GM19193 (cell line): ENCODE data around the gene LPP.

ENCODE experiments used
- POLR2A ChIP-seq: IDR thresholded peaks from 4 replicates; pipeline ENCODE4 v1.6.1; 2011; ENCODE audit not compliant: insufficient read depth, insufficient read length; ENCODE audit errors: extremely low read depth

The LPP gene

DNA sequence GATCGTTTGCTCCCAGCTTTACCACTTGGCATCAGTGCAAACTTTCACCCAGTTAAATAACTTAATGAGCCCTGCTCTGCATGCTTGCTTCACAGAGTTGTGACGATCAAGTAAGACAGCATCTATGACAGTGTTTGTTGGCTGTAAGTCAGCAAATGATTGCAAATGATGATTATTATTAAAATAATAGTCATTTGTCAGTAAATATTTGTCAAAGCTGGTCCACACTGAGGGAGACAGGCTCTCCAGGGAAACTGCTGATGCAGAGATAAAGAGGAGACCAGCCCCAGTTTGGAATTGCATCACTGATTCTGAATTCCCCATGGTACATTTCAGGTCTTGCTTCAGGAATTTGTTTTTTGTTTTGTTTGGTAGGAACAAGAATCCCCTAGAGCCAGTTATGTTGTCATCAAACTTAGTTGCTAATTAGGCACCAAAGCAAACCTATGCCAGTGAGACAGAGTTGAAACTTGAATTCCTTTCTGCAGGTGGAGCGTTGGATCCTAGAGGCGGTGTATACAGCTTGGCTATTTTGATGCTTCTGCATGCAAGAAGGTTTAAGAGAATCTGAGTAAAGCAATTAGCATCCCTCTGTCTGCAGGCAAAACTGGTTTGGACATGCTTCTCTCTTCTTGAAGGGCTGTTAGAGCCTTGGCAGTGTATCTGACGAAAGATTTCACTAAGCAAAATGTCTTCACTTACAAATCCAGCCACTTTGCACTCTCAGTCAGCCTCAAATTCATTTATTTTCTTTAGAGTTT lies 679.2 kb downstream of the LPP start:
- TF ChIP-seq POLR2A, result no peak

DNA sequence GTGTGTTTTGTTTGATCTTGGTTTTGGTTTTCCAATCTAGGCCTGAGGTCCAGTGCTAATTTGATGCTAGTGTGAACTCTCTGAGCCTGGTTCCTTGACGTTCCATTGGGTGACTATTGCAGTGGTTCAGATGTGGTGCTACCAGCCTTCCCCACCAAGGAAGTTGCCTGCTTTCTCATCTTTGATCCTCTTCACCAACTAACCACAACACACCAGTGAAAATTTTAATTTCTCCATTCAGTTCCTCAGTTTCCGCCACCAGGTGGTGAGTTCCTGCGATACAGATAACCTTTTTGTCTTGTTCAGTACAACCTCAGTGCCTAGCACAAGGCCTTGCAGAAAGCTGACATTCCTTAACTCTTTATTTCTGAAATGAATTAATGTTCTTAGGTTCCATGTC lies 680.4 kb downstream of the LPP start:
- TF ChIP-seq POLR2A, result no peak

DNA sequence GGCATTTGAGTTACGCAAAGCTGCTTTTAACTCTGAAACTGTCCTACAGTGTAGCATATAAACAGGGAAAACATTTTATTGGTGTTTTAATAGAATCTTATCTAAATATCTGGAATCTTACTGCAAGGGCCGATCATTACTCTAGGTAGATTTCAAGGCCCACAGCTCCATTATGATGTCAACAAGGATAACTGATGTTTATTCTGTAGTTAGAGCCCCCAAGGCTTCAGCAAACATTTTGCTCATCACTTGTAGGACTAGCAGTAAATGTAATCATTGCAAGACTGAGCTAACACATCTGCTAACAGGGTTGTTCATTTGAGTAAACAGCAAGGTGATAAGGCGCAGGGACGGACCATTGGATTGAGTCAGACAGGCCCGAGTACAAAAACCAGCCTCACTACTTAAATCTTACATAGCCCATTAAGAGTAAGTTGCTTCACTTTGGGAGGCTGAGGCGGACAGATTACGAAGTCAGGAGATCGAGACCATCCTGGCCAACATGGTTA lies 685.3 kb downstream of the LPP start:
- TF ChIP-seq POLR2A, result no peak

DNA sequence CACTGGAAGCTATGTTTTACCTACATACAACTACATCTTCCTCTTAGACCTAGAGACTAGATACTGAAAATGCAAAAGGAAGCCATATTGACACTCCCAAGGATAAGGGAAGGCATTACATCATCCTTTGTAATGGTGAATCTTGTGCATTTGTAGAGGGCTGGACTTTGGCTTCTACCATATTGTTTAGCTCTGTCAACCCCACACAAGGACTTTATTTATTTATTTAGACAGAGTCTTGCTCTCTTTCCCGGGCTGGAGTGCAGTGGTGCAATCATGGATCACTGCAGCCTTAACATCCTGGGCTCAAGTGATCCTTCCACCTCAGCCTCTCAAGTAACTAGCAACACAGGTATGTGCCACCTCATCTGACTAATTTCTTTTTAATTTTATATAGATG lies 686.3 kb downstream of the LPP start:
- no peak for TF ChIP-seq POLR2A

DNA sequence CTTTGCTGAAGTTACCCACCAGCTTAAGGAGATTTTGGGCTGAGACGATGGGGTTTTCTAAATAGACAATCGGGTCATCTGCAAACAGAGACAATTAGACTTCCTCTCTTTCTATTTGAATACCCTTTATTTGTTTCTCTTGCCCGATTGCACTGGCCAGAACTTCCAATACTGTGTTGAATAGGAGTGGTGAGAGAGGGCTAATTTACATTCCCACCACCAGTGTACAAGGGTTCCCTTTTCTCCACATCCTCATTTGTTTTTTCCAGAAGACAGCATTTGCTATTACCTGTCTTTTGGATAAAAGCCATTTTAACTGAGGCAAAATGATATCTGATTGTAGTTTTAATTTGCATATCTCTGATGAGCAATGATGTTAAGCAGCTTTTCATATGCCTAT lies 687.9 kb downstream of the LPP start:
- no peak for TF ChIP-seq POLR2A

DNA sequence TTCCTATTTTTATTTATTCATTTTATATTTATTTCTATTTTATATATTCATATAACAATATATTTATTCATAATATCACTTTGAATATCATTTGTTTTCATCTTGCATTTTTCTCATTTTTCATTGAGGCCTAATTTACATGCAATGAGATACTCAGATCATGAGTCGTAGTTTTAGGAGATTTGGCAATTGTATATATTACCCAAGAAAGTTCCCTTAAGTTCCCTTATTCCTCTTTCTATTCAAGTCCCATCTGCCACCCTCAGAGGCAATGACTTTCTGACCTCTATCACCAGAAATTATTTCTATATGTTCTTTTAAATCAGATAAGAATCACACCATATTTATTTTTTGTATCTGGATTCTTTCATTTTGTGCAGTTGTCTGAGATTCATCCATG lies 688.7 kb downstream of the LPP start:
- TF ChIP-seq POLR2A, result no peak

DNA sequence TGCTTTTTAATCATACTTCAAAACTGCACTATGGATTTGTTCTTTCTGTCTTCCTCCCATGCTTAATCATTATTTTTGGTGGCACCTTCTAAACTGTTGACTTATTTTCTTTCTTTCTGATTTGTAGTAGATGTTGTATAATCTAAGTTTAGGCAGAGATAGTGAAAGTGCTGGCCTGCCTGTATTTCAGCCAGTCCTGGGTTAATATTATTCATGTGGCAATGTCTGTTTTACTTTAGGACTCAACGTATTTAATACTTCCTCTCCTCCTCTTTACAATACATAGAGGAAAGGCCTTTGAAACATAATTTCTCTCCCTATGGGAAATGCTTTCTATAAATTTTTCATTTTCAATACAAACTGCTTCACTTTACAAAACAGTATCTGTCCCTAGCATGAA lies 690.1 kb downstream of the LPP start:
- TF ChIP-seq POLR2A, result no peak

DNA sequence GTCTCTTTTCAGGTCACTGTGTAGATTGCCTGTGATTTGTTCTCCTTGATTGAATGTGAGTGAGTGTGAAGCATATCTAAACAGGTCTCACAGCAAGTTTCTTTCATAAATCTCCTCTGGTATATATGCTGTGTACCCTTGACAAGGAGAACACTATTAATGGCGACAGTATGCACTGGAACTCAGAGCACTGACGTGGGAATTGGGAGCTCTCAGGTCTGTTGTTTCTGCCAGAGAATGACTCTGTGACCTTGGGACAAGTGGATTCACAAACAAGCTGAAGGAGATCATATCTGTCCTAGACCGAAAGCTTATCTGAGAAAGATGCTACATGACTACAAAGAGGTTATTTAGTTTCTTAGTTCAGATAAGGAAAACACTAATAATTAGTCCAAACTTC lies 691.6 kb downstream of the LPP start:
- TF ChIP-seq POLR2A, result no peak

DNA sequence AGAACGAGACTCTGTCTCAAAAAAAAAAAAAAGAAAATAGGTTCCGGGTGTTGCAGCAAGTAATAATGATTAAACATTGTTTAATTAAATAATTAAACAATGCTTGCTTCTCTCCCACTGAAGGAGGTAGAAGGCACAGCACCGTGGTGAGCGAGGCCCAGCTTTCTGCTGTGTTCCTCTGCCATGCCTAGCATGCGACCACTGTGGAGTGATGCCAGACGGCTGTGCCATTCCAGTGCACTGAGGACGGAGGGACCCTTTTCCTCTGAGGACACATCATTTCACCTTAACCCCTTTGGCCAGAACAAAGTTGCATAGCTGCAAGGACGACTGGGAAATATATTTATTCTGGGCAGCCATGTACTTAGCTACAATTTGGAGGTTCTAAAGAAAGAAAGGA lies 695.0 kb downstream of the LPP start:
- no peak for TF ChIP-seq POLR2A

DNA sequence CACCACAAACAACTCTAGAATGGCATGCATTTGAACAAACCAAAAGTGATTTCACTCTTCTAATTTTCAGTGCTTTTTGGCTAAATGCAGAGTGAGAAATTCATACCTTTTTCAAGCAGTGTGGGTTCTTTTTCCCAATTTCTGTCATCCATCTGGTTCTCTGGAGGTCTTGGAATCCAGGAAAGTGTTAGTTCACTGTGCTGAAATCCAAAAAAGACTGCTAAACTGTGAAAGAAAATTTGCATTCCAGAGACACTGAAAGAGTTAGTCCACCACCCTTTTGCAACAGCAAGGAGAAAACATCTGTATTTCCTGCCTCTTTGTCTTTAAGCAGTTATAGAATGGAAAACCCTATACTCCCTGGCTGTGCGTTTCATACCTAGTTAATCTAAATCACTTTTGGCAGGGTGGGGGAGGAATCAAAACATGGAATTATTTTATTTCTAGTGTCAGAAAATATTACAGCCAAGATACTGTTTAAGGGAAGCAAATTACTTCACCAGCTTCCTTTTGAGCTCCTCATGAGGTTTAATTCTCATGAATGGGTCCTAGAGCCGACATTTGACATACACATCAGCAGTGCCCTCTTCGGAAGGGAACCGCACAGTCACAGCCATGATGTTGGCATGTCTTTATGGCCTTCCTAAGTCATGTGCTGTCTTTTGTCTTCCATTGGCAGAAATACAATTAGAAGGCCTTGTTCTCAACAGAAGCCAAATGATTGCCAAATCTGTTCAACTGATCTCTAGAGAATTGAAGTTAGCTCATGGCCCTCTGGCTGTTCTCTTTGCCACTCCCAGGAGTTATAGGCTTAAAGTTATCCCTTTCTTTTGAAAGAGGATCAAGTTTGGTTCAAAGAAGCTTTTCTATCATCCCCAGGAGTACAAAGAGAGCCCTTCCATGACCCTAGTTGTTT lies 700.2 kb downstream of the LPP start:
- no peak for TF ChIP-seq POLR2A

DNA sequence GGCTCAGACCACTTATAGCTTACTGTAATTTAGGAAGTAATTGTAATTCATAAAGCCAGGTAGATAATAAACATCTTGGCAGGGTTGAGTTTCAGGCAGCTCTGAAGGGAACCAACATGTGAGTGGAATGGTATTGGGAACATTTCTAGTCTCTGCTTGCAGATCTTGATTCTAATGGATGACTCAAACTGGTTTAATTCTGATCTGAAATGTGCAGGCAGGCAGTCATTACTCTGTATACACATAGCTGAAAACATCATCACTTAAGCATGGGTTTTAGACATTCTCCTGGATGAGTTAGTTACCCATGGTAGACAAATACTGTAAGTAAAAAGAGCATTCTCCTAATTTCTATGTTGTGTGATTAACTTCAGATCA lies 700.8 kb downstream of the LPP start:
- TF ChIP-seq POLR2A, result no peak

DNA sequence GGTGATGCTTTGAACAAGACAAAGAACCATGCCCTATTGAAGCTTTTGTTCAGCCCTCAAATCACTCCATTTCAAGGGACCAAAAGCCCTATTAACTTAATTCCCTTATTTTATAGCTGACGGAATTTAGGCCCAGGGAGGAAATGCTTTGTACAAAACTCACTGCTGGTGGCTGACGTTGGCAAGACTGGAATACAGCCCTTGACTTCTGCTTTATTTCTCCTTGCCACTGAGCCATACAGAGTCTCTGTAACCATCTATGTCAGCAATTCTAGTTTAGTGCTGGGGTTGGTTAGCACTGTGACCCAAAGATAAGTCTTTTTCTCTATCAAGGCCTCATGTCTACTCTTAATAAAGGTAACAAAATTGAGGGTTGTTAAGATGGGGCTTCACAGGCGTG lies 701.7 kb downstream of the LPP start:
- TF ChIP-seq POLR2A, result no peak

DNA sequence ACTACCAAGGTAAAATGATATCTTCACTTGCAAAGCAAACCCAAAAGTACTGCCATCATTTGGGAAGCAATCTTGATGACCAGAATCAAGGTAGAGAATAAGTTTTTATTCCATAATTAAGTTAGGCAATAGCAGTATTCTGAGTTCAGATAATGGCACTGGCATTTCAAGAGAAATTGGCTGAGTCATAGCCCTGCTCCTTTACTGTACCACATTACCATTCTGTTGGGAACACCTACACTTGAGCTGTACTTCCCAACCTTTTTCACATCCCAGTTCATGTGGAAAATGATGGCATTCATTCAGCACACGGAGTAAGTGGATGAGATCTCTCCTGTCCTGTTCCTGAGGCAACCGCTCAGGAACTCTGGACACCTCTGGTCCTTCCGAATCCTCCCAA lies 706.2 kb downstream of the LPP start:
- no peak for TF ChIP-seq POLR2A

DNA sequence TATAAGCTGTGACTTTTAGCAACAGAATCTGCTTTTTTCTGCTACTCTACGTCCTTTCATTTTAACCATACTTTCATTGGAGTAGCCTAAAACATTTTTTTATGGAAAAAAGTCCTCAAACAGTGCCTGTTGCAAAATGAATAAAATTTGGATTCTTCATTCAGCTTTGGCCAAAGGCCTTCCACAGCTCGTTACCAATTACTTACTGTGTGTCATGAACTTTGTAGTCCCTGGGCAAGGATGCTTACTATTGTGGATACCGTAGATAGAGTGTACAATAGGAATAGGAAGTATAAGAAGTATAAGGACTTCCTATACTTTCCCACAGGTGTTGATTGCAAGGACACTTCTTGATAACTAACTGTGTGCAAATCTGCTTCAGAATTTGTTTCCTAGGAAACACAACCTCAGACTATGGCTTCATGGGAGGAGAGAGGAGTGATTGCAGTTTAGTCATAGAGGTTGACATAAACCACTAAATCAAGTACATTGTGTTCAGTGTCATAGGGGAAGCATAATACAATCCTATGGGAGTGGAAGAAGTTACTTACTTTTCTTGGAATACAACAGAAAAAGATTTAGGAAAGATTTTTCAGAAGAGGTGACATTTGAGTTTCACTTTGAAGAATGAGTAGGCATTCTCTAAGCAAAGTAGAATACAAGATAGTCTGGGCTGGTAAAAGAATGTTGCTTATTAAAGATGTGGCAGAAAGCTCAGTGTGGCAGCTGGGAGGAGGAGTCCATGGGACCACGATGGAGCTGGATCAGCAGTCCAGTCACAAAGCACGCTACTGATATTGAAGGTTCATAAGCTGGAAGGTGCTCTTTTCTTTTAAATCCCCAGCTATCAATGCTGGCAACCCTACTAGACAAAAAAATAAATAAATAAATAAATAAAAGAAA lies 708.1 kb downstream of the LPP start:
- TF ChIP-seq POLR2A, result no peak

DNA sequence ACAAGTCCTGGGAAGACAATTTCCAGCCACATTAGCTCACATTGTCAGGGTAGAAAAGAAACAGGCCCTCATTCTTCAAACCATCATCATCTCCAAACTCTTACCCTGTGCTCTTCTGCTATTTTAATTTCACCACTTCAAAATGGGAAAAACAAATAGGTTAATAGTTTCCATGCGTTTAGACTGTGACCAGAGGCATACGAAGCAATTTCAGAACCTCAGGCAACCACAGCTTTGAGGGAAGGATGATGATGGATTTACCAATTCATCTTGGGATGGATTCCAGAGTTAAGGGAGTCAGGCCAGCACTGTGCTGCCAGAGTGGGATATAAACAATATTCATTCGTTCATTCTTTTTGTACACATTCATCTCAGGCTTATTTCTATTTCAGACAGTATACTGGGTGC lies 710.0 kb downstream of the LPP start:
- no peak for TF ChIP-seq POLR2A
